Umbilical cord (tissue), 2 donors: Measurements from ENCODE around the gene HSF2BP. TPM values are rescaled to one million over a fixed set of nuclear protein-coding genes. Genes with fewer than 3 reads are reported as not detected.
"Not testable (repeated sequence)": the region's sequence is repeated elsewhere in the genome, so short reads cannot be mapped to it uniquely, and the experiment has no call there.

Source experiments
- DNase-seq: peaks from one replicate; pipeline ENCODE4 v3.0.0-alpha.2; 2015; ENCODE audit warnings: low spot score
- total RNA-seq: library from RNA; depleted of rRNA; stranded (reverse); fragments of >200 nt; gene quantifications from one replicate; pipeline ENCODE4 v1.2.3, GENCODE V29; 2014; ENCODE audit warnings: low replicate concordance; ENCODE audit not compliant: insufficient read depth

HSF2BP gene
- total RNA-seq, 1 donor from 2014 or later = 11.8 TPM

- DNase-seq = no peak
These were observed 28.5 kb upstream of the HSF2BP start for GRCh38 chr21:43687566-43688399.

DNA sequence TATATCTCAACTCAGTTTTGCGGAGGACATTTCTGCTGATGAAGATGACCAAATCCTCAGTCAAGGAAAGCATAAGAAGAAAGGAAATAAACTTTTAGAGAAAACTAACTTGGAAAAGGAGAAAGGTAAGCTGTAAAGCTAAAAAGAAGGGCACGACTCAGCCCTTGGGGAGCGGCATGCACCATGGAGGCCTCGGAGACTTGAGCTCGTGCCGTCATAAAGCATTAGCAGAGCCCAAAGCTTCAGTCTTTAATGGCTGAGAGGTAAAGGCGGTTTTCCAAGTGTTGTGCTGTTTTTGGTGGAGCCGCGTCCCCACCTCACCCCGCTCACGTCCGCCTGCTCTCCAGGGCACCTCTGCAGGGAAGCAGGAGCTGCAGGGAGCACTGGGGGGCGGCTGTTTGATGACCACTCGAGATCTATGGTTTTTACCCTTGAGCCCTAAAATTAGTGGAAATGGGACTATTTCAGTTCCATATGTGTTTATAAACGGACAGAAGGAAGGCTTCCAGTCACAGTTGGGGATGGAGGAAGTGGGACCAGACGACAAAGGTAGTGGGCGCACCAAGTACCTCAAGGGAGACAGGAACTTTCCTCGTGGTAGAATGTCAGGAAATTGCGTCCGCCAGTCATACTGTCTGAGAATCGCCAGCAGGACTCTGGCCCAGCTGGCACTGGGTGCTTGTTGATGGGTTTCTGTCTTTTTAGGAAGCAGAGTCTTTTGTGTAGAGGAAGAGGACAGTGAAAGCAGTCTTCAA is 27.7 kb upstream of the HSF2BP start:
- no peak for DNase-seq

DNA sequence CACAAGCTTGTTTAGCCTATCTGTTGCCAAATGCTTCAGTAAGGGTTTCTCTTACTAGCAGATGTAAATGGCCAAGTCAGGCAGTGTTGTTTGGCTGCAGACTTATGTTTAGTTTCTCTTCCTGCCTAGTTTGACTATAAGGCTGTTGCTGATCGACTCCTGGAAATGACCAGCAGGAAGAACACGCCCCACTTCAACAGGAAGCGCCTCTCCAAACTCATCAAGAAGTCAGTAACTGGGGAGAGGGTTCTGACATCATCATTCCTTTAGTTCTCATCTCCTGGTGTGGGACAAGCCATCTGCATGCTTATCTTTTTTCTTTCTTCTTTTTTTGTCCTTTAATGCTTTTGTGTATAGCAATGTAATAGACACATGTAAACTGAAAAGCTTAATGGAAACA is 25.1 kb upstream of the HSF2BP start:
- no peak for DNase-seq

DNA sequence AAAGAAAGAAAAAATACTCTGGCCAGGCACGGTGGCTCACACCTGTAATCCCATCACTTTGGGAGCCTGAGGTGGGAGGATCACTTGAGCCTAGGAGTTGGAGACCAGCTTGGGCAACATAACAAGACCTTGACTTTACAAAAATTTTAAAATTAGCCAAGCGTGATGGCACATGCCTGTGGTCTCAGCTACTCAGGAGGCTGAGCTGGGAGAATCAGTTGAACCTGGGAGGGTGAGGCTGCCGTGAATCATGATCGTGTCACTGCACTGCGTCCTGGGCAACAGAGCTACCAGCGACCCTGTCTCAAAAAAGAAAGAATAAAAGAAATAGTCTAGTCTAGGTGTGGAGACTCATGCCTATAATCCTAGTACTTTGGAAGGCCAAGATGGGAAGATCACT is 22.4 kb upstream of the HSF2BP start:
- no peak for DNase-seq

GRCh38 chr21:43680421-43680820 is 21.1 kb upstream of the HSF2BP start:
- not testable (repeated sequence) for DNase-seq

DNA sequence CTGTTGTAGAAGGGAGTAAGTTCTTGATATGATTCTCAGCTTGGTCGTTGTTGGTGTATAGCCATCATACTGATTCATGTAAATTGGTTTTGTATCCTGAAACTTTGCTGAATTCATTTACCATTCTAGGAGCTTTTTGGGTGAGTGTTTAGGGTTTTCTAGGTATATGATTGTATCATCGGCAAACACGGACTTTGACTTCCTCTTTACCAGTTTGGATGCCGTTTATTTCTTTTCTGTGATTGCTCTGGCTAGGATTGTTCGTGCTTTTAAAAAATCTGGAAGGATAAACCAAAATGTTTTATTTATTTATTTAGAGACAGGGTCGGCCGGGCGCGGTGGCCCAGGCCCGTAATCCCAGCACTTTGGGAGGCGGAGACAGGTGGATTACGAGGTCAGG is 20.7 kb upstream of the HSF2BP start:
- DNase-seq = no peak

DNA sequence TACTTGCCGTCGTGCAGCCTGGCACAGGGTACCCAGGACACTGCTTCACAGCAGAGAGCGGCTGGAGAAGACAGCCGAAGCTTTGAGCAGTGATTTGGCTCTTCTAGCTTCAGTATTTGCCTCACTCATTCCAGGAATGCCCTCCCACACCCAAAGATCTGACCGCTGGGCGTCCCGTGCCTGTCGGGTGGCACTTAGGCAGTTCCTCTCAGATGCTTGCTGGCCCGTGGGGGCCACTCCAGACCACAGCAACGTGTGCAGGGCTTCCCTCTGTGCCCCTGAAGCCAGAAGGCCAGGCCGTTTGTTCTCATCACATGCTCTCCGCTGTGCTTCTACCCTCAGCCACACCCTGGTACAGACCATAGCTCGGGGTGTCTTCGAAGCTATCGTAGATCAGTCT is 17.1 kb upstream of the HSF2BP start:
- DNase-seq = no peak

GRCh38 chr21:43675871-43676270 is 16.6 kb upstream of the HSF2BP start:
- DNase-seq = no peak

- no peak for DNase-seq
These were observed 10.7 kb upstream of the HSF2BP start for GRCh38 chr21:43669828-43670605.

DNA sequence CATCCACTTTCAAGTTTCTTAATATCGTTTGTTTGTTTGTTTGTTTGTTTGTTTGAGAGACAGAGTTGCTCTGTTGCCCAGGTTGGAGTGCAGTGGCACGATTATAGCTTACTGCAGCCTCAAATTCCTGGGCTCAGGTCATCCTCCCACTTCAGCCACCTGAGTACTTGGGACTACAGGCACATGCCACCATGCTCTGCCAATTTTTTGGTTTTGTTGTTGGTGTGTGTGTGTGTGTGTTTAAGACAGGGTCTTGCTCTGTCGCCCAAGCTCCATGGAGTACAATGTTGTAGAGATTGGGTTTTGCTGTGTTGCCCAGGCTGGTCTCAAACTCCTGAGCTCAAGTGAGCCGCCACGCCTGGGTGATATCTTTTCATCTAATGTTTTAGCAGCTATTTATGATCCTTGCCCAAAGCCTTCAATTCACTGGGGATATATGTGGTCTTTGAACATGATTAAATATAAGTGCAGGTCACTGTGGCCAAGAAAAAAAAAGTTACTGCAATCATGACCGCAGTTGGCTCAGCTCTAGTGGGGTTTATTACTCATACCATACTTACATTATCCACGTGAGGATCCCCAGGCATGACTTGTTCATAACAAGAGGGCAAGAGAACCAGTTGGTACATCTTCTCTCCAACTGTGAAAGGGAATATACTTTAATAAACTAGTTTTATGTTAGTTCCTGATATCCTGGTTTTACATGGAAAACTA is 8.1 kb upstream of the HSF2BP start:
- DNase-seq = no peak

DNA sequence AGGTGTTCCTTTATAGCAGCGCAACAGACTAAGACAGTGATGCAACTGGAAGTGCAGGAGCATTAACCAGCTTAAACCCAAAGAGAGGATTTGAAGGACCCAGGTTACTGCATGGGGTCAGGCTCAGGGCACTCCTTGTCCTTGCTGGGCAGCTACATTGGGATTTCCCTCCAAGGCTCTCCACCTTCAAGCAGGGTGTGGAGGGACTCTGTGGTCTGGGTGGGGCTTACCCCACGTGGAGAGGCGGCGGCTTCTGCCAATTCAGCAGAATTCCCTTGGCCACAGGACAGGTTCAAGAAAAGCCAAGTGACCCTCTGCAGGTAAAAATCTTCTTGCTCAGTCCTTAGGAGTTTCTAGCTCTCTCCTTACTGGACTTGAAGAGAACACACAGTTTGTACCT is 6.6 kb upstream of the HSF2BP start:
- DNase-seq = no peak

- DNase-seq = no peak
These were observed 5.1 kb upstream of the HSF2BP start for GRCh38 chr21:43664358-43664757.

DNA sequence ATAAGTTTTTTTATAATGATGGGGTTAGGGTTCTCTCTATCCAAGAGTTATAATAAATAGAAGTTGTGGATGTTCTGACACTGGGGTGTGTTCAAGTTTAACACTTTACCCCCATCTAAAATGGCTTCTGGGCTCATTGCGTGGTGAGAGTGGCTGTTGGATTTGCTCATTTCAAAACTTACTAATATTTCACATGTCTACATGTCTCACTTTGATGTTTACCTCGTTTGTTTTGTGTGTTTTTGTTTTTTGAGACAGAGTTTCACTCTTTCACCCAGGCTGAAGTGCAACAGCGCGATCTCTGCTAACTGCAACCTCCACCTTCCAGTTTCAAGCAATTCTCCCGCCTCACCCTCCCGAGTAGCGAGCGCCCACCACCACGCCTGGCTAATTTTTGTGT is 3.7 kb upstream of the HSF2BP start:
- no peak for DNase-seq

- no peak for DNase-seq
These were observed 3.0 kb upstream of the HSF2BP start for GRCh38 chr21:43662286-43662685.

DNA sequence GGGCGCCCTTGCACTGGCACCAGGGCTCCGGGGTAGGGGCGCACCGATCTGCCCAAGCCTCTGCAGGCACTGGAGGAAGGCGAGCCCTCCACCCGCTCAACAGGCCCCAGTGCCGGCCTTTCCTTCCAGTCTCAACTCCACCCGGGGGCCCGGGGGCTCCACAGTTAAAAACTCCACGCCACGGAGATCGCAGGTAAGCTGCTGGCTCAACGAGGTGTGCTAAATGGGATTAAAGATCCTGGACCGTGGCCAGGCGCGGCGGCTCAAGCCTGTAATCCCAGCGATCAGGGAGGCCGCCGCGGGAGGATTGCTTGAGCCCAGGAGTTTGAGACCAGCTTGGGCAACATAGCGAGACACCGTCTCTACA is 536 bp downstream of the HSF2BP start:
- DNase-seq = no peak

- no peak for DNase-seq
These were observed 1.1 kb downstream of the HSF2BP start for GRCh38 chr21:43658088-43658741.

- DNase-seq = peak; percentile 12
These were observed 1.8 kb downstream of the HSF2BP start for GRCh38 chr21:43657355-43658087.

DNA sequence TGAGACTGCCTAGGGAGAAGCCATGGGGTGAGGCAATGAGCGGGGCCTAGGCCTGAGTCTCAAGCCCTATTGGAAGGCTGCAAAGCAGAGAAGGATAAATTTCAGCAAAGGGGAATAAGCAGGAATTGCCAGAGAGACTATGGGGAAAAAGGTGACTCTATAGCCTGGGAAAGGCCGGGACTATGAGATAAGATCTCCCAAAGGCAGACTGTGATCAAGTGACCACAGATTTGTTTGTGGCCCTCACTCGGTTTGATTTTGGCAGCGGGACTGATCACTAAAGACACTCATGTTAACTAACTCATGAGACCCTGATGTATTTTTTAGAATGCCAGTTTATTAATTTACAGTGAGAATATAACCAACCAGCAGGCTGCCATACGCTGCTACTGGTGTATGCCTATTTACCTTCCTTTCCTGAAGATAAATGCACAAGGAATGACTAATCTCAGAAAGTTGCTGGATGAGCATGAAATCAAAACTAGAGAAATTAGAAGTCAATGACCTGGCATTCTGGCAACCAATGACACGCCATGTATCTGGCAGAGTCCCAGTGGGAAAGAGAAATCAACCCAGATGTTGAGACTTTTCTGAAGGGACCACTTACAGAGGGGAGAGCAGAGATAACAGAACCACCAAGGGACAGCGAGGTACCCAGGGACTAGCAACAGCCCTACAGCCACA is 4.3 kb downstream of the HSF2BP start:
- DNase-seq = no peak

DNA sequence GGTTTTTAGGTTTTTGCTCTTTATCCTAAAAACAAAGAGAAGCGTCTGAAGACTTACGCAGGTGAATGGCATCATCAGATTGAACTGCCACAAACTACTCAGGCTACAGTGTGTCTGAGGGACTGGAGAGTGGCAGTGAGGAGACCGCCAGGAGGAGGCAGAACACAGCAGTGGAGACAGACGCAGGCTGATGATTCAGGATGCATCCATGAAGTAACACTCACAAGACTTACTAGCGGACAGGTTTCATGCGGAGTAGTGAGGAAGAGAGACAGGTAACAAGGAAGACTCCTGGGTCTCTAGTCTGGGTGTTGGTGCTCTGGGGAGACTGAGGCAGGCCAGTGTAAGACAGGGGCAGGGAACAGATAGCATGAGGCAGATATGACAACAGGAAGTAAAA is 5.7 kb downstream of the HSF2BP start:
- DNase-seq = no peak

DNA sequence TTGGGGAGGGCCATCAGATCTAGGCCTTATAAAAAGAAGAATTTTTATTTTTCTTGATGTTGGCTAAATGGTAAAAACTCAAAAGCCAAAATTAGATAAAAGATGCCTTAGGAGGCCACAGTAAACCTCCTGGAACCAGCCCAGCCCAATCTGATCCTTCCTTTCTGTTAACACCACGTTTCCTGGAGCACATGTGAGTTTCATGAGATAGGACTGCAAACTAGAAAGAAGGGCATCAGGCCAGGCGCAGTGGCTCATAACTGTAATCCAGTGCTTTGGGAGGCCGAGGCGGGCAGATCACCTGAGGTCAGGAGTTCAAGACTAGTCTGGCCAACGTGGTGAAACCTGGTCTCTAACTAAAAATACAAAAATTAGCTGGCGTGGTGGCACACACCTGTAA is 6.7 kb downstream of the HSF2BP start:
- DNase-seq = no peak
